ENCODE data around the gene CTSH. TPM values are rescaled to one million over a fixed set of nuclear protein-coding genes. Genes with fewer than 3 reads are reported as not detected.

The CTSH gene
- total and polyA plus RNA-seq, 2 experiments from 2014 or later = 19.7 to 19.9 TPM

DNA sequence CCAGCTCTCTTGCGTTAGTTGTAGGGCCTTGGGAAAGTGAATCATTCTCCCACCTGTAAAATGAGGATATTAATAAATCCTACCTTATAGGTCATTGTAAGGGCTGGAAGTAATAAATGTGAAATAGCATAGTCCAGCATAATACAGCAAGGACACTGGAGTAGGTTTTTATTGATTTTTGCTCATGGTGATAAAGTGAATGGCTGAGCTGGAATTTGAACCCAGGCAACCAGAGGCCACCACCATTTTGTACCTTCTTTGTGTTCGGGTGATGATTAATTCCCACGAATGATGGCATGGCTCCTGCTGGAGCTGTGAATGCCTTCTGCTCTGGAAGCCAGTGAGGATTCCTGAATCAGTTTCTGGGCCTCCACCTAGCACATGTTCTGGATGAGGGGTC lies 31.8 kb downstream of the CTSH start:
- Mint-ChIP-seq H3K27me3 (ENCODE audit: insufficient read depth, low read depth, poor library complexity) (peaks cover 8% of the 10 kb centered on the region), H3K4me1 (peaks cover 18% of the 10 kb centered on the region), H3K4me3 (no peak overlapping the region), H3K9me3 (no peaks in the 10 kb centered on the region), H3K27ac (no peak overlapping the region), H3K36me3 (ENCODE audit: low read depth) (peaks cover 41% of the 10 kb centered on the region)
- no peak overlapping the region for H3K4me3 ChIP-seq
- peaks cover 5% of the 10 kb centered on the region; the same call in 1 of the 2 replicates for H3F3A ChIP-seq (replicated peaks; ENCODE audit: low read depth)
- peaks cover 25% of the 10 kb centered on the region for H3K79me2 ChIP-seq (replicated peaks; ENCODE audit: insufficient read depth)
- H3K36me3 ChIP-seq (ENCODE audit: insufficient read depth) = peaks cover 8% of the 10 kb centered on the region
- ATAC-seq (no peak), DNase-seq (ENCODE audit: low spot score) (no peak)
- no peaks in the 10 kb centered on the region for H3K9me2 ChIP-seq (ENCODE audit: insufficient read depth)
- H2AFZ ChIP-seq = no peak overlapping the region
- H3K4me2 ChIP-seq = no peak overlapping the region
- peaks cover 32% of the 10 kb centered on the region for H4K20me1 ChIP-seq (replicated peaks; ENCODE audit: insufficient read depth)
- H3K27me3 ChIP-seq (ENCODE audit: insufficient read depth) = no peaks in the 10 kb centered on the region
- TF ChIP-seq ZNF114 (CRISPR knock-in tag; IDR thresholded peaks at IDR 0.05) = no peak
- no peak for TF ChIP-seq STAT1 (IDR thresholded peaks at IDR 0.05; ENCODE audit: unreplicated experiment)
- TF ChIP-seq EZH2phosphoT487 (IDR thresholded peaks at IDR 0.05; ENCODE audit: unreplicated experiment) = no peak
- TF ChIP-seq POLR2AphosphoS5 (IDR thresholded peaks at IDR 0.05; ENCODE audit: low read depth) = no peak
- TF ChIP-seq, protein P1, sequence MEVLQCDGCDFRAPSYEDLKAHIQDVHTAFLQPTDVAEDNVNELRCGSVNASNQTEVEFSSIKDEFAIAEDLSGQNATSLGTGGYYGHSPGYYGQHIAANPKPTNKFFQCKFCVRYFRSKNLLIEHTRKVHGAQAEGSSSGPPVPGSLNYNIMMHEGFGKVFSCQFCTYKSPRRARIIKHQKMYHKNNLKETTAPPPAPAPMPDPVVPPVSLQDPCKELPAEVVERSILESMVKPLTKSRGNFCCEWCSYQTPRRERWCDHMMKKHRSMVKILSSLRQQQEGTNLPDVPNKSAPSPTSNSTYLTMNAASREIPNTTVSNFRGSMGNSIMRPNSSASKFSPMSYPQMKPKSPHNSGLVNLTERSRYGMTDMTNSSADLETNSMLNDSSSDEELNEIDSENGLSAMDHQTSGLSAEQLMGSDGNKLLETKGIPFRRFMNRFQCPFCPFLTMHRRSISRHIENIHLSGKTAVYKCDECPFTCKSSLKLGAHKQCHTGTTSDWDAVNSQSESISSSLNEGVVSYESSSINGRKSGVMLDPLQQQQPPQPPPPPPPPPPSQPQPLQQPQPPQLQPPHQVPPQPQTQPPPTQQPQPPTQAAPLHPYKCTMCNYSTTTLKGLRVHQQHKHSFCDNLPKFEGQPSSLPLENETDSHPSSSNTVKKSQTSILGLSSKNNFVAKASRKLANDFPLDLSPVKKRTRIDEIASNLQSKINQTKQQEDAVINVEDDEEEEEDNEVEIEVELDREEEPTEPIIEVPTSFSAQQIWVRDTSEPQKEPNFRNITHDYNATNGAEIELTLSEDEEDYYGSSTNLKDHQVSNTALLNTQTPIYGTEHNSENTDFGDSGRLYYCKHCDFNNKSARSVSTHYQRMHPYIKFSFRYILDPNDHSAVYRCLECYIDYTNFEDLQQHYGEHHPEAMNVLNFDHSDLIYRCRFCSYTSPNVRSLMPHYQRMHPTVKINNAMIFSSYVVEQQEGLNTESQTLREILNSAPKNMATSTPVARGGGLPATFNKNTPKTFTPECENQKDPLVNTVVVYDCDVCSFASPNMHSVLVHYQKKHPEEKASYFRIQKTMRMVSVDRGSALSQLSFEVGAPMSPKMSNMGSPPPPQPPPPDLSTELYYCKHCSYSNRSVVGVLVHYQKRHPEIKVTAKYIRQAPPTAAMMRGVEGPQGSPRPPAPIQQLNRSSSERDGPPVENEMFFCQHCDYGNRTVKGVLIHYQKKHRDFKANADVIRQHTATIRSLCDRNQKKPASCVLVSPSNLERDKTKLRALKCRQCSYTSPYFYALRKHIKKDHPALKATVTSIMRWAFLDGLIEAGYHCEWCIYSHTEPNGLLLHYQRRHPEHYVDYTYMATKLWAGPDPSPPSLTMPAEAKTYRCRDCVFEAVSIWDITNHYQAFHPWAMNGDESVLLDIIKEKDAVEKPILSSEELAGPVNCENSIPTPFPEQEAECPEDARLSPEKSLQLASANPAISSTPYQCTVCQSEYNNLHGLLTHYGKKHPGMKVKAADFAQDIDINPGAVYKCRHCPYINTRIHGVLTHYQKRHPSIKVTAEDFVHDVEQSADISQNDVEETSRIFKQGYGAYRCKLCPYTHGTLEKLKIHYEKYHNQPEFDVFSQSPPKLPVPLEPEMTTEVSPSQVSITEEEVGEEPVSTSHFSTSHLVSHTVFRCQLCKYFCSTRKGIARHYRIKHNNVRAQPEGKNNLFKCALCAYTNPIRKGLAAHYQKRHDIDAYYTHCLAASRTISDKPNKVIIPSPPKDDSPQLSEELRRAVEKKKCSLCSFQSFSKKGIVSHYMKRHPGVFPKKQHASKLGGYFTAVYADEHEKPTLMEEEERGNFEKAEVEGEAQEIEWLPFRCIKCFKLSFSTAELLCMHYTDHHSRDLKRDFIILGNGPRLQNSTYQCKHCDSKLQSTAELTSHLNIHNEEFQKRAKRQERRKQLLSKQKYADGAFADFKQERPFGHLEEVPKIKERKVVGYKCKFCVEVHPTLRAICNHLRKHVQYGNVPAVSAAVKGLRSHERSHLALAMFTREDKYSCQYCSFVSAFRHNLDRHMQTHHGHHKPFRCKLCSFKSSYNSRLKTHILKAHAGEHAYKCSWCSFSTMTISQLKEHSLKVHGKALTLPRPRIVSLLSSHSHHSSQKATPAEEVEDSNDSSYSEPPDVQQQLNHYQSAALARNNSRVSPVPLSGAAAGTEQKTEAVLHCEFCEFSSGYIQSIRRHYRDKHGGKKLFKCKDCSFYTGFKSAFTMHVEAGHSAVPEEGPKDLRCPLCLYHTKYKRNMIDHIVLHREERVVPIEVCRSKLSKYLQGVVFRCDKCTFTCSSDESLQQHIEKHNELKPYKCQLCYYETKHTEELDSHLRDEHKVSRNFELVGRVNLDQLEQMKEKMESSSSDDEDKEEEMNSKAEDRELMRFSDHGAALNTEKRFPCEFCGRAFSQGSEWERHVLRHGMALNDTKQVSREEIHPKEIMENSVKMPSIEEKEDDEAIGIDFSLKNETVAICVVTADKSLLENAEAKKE (CRISPR knock-in tag; IDR thresholded peaks at IDR 0.05) = no peak
- no peak for TF ChIP-seq ZNF331 (CRISPR knock-in tag; IDR thresholded peaks at IDR 0.05; ENCODE audit: low read depth)
- no peak for TF ChIP-seq NANOG (IDR thresholded peaks at IDR 0.05; ENCODE audit: borderline replicate concordance)
- no peak for TF ChIP-seq REST (IDR thresholded peaks at IDR 0.05; ENCODE audit: unreplicated experiment)
- no peak for TF ChIP-seq EZH2 (IDR thresholded peaks at IDR 0.05; ENCODE audit: low read depth, unreplicated experiment)
- no peak for TF ChIP-seq JUNB (IDR thresholded peaks at IDR 0.05; ENCODE audit: unreplicated experiment)
- no peak for TF ChIP-seq ETS1 (IDR thresholded peaks at IDR 0.05)
- no peak for TF ChIP-seq CREB1 (CRISPR knock-in tag; IDR thresholded peaks at IDR 0.05; ENCODE audit: low read depth)
- no peak for TF ChIP-seq CTCF (conservative IDR thresholded peaks at IDR 0.05; ENCODE audit: low read depth in 2 of 2)
- H3K27ac ChIP-seq (ENCODE audit: low read depth) = no peak overlapping the region
- H3K4me1 ChIP-seq (ENCODE audit: insufficient read depth) = peaks cover 3% of the 10 kb centered on the region; the same call in 1 of the 2 replicates
